Lower leg skin (tissue), 4 donors: Measurements from ENCODE around the gene DNMT3B. TPM values are rescaled to one million over a fixed set of nuclear protein-coding genes. Genes with fewer than 3 reads are reported as not detected.

ENCODE experiments used
- DNase-seq, 2 donors: peaks; one replicate each; pipeline ENCODE4 v3.0.0-alpha.2; 2019; ENCODE audit warnings: low spot score in 2 of 2
- H3K4me3 ChIP-seq: fragments of 200-600 bp; sonication (generic); 2 replicates; pipeline ENCODE4 v1.5.1; 2017; ENCODE audit warnings: mild to moderate bottlenecking, low read depth; ENCODE audit not compliant: poor library complexity, severe bottlenecking
- CTCF ChIP-seq, 3 donors: fragments of 450-650 bp; IDR thresholded peaks; one replicate each; pipeline ENCODE4 v1.5.1; 2016; ENCODE audit warnings: antibody characterized with exemption in 3 of 3, mild to moderate bottlenecking in 3 of 3, moderate library complexity in 2 of 3
- POLR2A ChIP-seq, 2 donors: fragments of 450-650 bp; IDR thresholded peaks; one replicate each; pipeline ENCODE4 v1.6.1; 2016 to 2017; ENCODE audit warnings: antibody characterized with exemption in 2 of 2, mild to moderate bottlenecking in 1 of 2, moderate library complexity in 1 of 2
- WGBS, 2 donors: methylation state at CpG; one replicate each; pipeline ENCODE4 v1.1.5; 2018; 5-methylcytosine and 5-hydroxymethylcytosine counted together
- intact Hi-C: fragments of 100-400 bp; cut with DNase I; formaldehyde crosslinking; loops from one replicate; pipeline ENCODE4 v1.15.0; 2023; ENCODE audit warnings: low total_unique reads
- total RNA-seq, 4 donors: library from RNA; depleted of rRNA; stranded (reverse); fragments of >200 nt; gene quantifications; one replicate each; pipeline ENCODE4 v1.1.0, GENCODE V29; 2016

Gene DNMT3B
- total RNA-seq, 4 donors from 2014 or later = 2.0 to 3.4 (median 2.7) TPM

- no peak for DNase-seq
- intact Hi-C loops = loop anchor here (10.0 kb wide), 1 partner anchor 99 kb away; no protein-coding TSS in a partner anchor
- H3K4me3 ChIP-seq = no peak overlapping the region
- TF ChIP-seq POLR2A (IDR thresholded peaks at IDR 0.05) = no peak
- TF ChIP-seq CTCF (IDR thresholded peaks at IDR 0.05) = no peak
- 92 to 97% methylated on average over 16 of the region's 16 CpGs for WGBS, 2 donors
Measured at GRCh38 chr20:32786059-32786760, 24.0 kb downstream of the DNMT3B start.

GRCh38 chr20:32787168-32787567, 25.0 kb downstream of the DNMT3B start:
- H3K4me3 ChIP-seq = no peak overlapping the region
- WGBS, 2 donors = 89 to 94% methylated on average over 16 of the region's 16 CpGs
- intact Hi-C loops = loop anchor here (10.0 kb wide), 1 partner anchor 98 kb away; no protein-coding TSS in a partner anchor
- TF ChIP-seq POLR2A (IDR thresholded peaks at IDR 0.05) (no peak), CTCF (IDR thresholded peaks at IDR 0.05) (no peak)
- DNase-seq = no peak

- TF ChIP-seq POLR2A (IDR thresholded peaks at IDR 0.05) (no peak), CTCF (IDR thresholded peaks at IDR 0.05) (peak in 1 of 3 donors; percentile 92)
- 60 to 74% methylated on average over 6 of the region's 6 CpGs for WGBS, 2 donors
- DNase-seq = peak; percentile 56 to 92
Measured at GRCh38 chr20:32789896-32790750, 27.9 kb downstream of the DNMT3B start.

GRCh38 chr20:32790751-32791057, 28.5 kb downstream of the DNMT3B start:
- DNase-seq = no peak
- whole genome bisulfite sequencing, 2 donors = 87 to 94% methylated on average over 3 of the region's 3 CpGs
- intact Hi-C loops = loop anchor here (5.0 kb wide), 1 partner anchor 112 kb away; no protein-coding TSS in a partner anchor
- H3K4me3 ChIP-seq = no peak overlapping the region
- TF ChIP-seq CTCF (IDR thresholded peaks at IDR 0.05) = no peak
- TF ChIP-seq POLR2A (IDR thresholded peaks at IDR 0.05) = no peak

More at GRCh38 chr20:32789896-32790750, 27.9 kb downstream of the DNMT3B start:
- no peak overlapping the region for H3K4me3 ChIP-seq
- intact Hi-C loops = loop anchor here (5.0 to 10.0 kb wide), 2 partner anchors 95 to 112 kb away; no protein-coding TSS in a partner anchor

GRCh38 chr20:32792316-32792715, 30.1 kb downstream of the DNMT3B start:
- DNase-seq = no peak
- H3K4me3 ChIP-seq = no peak overlapping the region
- TF ChIP-seq POLR2A (IDR thresholded peaks at IDR 0.05) (no peak), CTCF (IDR thresholded peaks at IDR 0.05) (no peak)
- WGBS, 2 donors = 48 to 59% methylated on average over 3 of the region's 3 CpGs
- intact Hi-C loops = loop anchor here (5.0 kb wide), 1 partner anchor 110 kb away; no protein-coding TSS in a partner anchor
